DOHH2 (cell line): ENCODE measurements around the gene CALN1.

Source experiments
- EZH2phosphoT487 ChIP-seq: fragments of 200-600 bp; sonication (generic); IDR thresholded peaks from 2 replicates; pipeline ENCODE4 v1.6.1; 2017; ENCODE audit warnings: borderline replicate concordance, mild to moderate bottlenecking, antibody characterized with exemption, low read length, moderate library complexity, mixed read lengths
- TF ChIP-seq, protein P1 (sequence below): fragments of 200-600 bp; sonication (generic); IDR thresholded peaks from one replicate; pipeline ENCODE4 v1.5.1; 2014; ENCODE audit warnings: antibody characterized with exemption, mild to moderate bottlenecking, low read depth, low read length; ENCODE audit not compliant: poor library complexity, severe bottlenecking

DNA sequence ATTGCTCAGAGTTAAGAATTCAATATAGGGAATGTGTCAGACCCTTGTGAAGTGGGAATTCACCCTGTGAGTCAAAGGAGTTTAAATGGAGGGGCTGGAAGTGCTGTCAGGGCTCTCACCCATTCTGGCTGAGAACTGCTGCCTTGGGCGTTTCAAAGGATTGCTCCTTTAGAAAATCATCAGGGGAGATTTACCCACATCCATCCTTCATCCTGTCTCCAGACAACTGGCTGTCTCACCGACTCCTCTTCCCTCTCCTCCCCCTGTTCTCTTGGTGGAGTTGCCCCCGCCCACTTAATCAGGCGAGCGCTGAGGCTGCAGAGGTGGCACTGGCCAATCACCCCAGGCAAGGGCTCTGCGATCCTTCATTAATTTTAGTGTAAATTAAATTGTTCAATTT lies 554.8 kb downstream of the CALN1 start:
- TF ChIP-seq, protein P1, sequence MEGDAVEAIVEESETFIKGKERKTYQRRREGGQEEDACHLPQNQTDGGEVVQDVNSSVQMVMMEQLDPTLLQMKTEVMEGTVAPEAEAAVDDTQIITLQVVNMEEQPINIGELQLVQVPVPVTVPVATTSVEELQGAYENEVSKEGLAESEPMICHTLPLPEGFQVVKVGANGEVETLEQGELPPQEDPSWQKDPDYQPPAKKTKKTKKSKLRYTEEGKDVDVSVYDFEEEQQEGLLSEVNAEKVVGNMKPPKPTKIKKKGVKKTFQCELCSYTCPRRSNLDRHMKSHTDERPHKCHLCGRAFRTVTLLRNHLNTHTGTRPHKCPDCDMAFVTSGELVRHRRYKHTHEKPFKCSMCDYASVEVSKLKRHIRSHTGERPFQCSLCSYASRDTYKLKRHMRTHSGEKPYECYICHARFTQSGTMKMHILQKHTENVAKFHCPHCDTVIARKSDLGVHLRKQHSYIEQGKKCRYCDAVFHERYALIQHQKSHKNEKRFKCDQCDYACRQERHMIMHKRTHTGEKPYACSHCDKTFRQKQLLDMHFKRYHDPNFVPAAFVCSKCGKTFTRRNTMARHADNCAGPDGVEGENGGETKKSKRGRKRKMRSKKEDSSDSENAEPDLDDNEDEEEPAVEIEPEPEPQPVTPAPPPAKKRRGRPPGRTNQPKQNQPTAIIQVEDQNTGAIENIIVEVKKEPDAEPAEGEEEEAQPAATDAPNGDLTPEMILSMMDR: no peak
- TF ChIP-seq EZH2phosphoT487: no peak
